ENCODE results near the gene FAF1. TPM values are rescaled to one million over a fixed set of nuclear protein-coding genes. Genes with fewer than 3 reads are reported as not detected.

The FAF1 gene
- polyA plus RNA-seq, 1 of the 3 experiments (the other 2 are of a cell fraction): 8.7 TPM

- CTCF ChIA-PET: interaction anchor here (1.2 kb wide), 1 partner anchor 554 kb away, joined by 3 read pairs; no protein-coding TSS in a partner anchor
Observed at GRCh38 chr1:50742523-50742922, 217.5 kb downstream of the FAF1 start.

GRCh38 chr1:50739125-50739524 is 220.9 kb downstream of the FAF1 start:
- no peak overlapping the region for H3K9ac ChIP-seq
- H3K36me3 ChIP-seq (replicated peaks in 1 of 2; ENCODE audit: control insufficient read depth in 1 of 2, insufficient read depth in 2 of 2, low read length in 1 of 2): peaks cover 0 to 18% of the 10 kb centered on the region in 2 experiments
- no peak overlapping the region for H3K27ac ChIP-seq (ENCODE audit: low read depth in 2 of 2, low read length in 1 of 2)
- DNase-seq: no peak
- ChIA-PET CTCF (interaction anchor here (0.8 kb wide), 1 partner anchor 39 kb away, joined by 3 read pairs; no protein-coding TSS in a partner anchor), POLR2A (no interaction called here)
- no peak overlapping the region for H3K4me3 ChIP-seq (ENCODE audit: low read depth in 2 of 2, low read length in 1 of 2)
- no peaks in the 10 kb centered on the region for H3K27me3 ChIP-seq (ENCODE audit: insufficient read depth)
- no peaks in the 10 kb centered on the region for H3F3A ChIP-seq (replicated peaks; ENCODE audit: insufficient read depth)
- H3K4me2 ChIP-seq: no peak overlapping the region
- H3K79me2 ChIP-seq (ENCODE audit: insufficient read depth): no peaks in the 10 kb centered on the region
- H3K4me1 ChIP-seq (ENCODE audit: control insufficient read depth in 1 of 2, insufficient read depth in 2 of 2, low read depth in 1 of 2, low read length in 1 of 2): no peaks in the 10 kb centered on the region; a peak in 1 of 4 replicates
- no peak for TF ChIP-seq SMC3 (IDR thresholded peaks at IDR 0.05; ENCODE audit: low read depth, low read length)
- TF ChIP-seq RXRA (IDR thresholded peaks at IDR 0.05; ENCODE audit: borderline replicate concordance, low read depth): no peak
- TF ChIP-seq USF2 (IDR thresholded peaks at IDR 0.05; ENCODE audit: borderline replicate concordance, low read depth, low read length): no peak
- no peak for TF ChIP-seq FOSL2 (IDR thresholded peaks at IDR 0.05; ENCODE audit: borderline replicate concordance, low read depth)
- no peak for TF ChIP-seq JUND (IDR thresholded peaks at IDR 0.05)
- H3K9me3 ChIP-seq: no peaks in the 10 kb centered on the region
- H3K9me2 ChIP-seq: no peaks in the 10 kb centered on the region
- H4K20me1 ChIP-seq (ENCODE audit: insufficient read depth): no peaks in the 10 kb centered on the region
- H2AFZ ChIP-seq (ENCODE audit: low read depth): no peak overlapping the region
- WGBS (ENCODE audit: low lambda C conversion rate): 91% methylated on average over 3 of the region's 3 CpGs

More at GRCh38 chr1:50742523-50742922, 217.5 kb downstream of the FAF1 start:
- no peaks in the 10 kb centered on the region; a peak in 1 of 4 replicates for H3K4me1 ChIP-seq (ENCODE audit: control insufficient read depth in 1 of 2, insufficient read depth in 2 of 2, low read depth in 1 of 2, low read length in 1 of 2)
- no peak overlapping the region for H3K27ac ChIP-seq (ENCODE audit: low read depth in 2 of 2, low read length in 1 of 2)
- H3K79me2 ChIP-seq (ENCODE audit: insufficient read depth): no peaks in the 10 kb centered on the region
- DNase-seq: no peak
- WGBS (ENCODE audit: low lambda C conversion rate): 95% methylated on average over 2 of the region's 3 CpGs
- TF ChIP-seq USF1 (IDR thresholded peaks at IDR 0.05; ENCODE audit: borderline replicate concordance, low read depth) (no peak), FOXJ3 (CRISPR knock-in tag; IDR thresholded peaks at IDR 0.05) (no peak), FOSL2 (IDR thresholded peaks at IDR 0.05; ENCODE audit: borderline replicate concordance, low read depth) (no peak), MEF2A (IDR thresholded peaks at IDR 0.05; ENCODE audit: borderline replicate concordance, low read depth) (no peak), PBX3 (IDR thresholded peaks at IDR 0.05) (no peak), TCF12 (IDR thresholded peaks at IDR 0.05) (no peak), JUND (IDR thresholded peaks at IDR 0.05) (no peak)
- H3K9ac ChIP-seq: no peak overlapping the region
- H3K36me3 ChIP-seq (replicated peaks in 1 of 2; ENCODE audit: control insufficient read depth in 1 of 2, insufficient read depth in 2 of 2, low read length in 1 of 2): peaks cover 0 to 16% of the 10 kb centered on the region in 2 experiments
- H4K20me1 ChIP-seq (ENCODE audit: insufficient read depth): no peaks in the 10 kb centered on the region
- no peaks in the 10 kb centered on the region for H3F3A ChIP-seq (replicated peaks; ENCODE audit: insufficient read depth)
- no peak overlapping the region for H2AFZ ChIP-seq (ENCODE audit: low read depth)
- POLR2A ChIA-PET: no interaction called here
- H3K27me3 ChIP-seq (ENCODE audit: insufficient read depth): no peaks in the 10 kb centered on the region
- no peaks in the 10 kb centered on the region for H3K9me2 ChIP-seq
- H3K9me3 ChIP-seq: no peaks in the 10 kb centered on the region
- no peak overlapping the region for H3K4me2 ChIP-seq
- no peak overlapping the region for H3K4me3 ChIP-seq (ENCODE audit: low read depth in 2 of 2, low read length in 1 of 2)
